Urinary bladder (tissue), 4 donors: Measurements from ENCODE around the gene C1orf159. TPM values are rescaled to one million over a fixed set of nuclear protein-coding genes. Genes with fewer than 3 reads are reported as not detected.

Source experiments
- DNase-seq: peaks from one replicate; pipeline ENCODE4 v3.0.0-alpha.2; 2015; ENCODE audit errors: extremely low spot score
- H3K27ac ChIP-seq: one replicate; pipeline ENCODE4 v1.5.1; 2013; ENCODE audit warnings: low read depth, mild to moderate bottlenecking, moderate library complexity
- H3K36me3 ChIP-seq: one replicate; pipeline ENCODE4 v1.6.1; 2013; ENCODE audit warnings: mild to moderate bottlenecking, moderate library complexity; ENCODE audit not compliant: insufficient read depth
- H3K4me1 ChIP-seq: one replicate; pipeline ENCODE4 v1.6.1; 2013; ENCODE audit warnings: mild to moderate bottlenecking, moderate library complexity; ENCODE audit not compliant: insufficient read depth
- H3K4me3 ChIP-seq: one replicate; pipeline ENCODE4 v1.5.1; 2013; ENCODE audit warnings: low read depth, low read length
- WGBS: extraction: QIAGEN DNeasy Blood & Tissue Kit; methylation state at CpG from one replicate; pipeline ENCODE4 v1.1.7; 2013; 5-methylcytosine and 5-hydroxymethylcytosine counted together
- polyA plus RNA-seq: library from polyadenylated mRNA; stranded (reverse); fragments of 200-250 nt; gene quantifications from one replicate; pipeline ENCODE4 v1.2.3, GENCODE V29; 2013
- total RNA-seq: library from RNA; depleted of rRNA; stranded (reverse); fragments of >200 nt; gene quantifications from one replicate; pipeline ENCODE4 v1.2.3, GENCODE V29; 2014
- donor health status: healthy with polysubstance abuse.
- donor health status: healthy.

Gene C1orf159
- total and polyA plus RNA-seq, 2 donors: 7.1 to 12.6 TPM

GRCh38 chr1:1037366-1038327 lies 78.2 kb downstream of the C1orf159 start:
- 87% methylated on average over 30 of the region's 30 CpGs for WGBS
- DNase-seq: no peak
- no peak overlapping the region for H3K27ac ChIP-seq

GRCh38 chr1:1035291-1035943 lies 80.5 kb downstream of the C1orf159 start:
- WGBS: 92% methylated on average over 19 of the region's 19 CpGs
- H3K36me3 ChIP-seq: no peaks in the 10 kb centered on the region
- H3K27ac ChIP-seq: no peak overlapping the region
- peaks cover 2% of the 10 kb centered on the region for H3K4me1 ChIP-seq
- H3K4me3 ChIP-seq: no peak overlapping the region
- DNase-seq: no peak

More at GRCh38 chr1:1037366-1038327, 78.2 kb downstream of the C1orf159 start:
- H3K4me3 ChIP-seq: no peak overlapping the region
- peaks cover 2% of the 10 kb centered on the region for H3K4me1 ChIP-seq
- H3K36me3 ChIP-seq: no peaks in the 10 kb centered on the region

GRCh38 chr1:1034439-1034781 lies 81.5 kb downstream of the C1orf159 start:
- H3K4me3 ChIP-seq: no peak overlapping the region
- DNase-seq: no peak
- 64% methylated on average over 30 of the region's 30 CpGs for WGBS
- H3K36me3 ChIP-seq: no peaks in the 10 kb centered on the region
- peaks cover 2% of the 10 kb centered on the region for H3K4me1 ChIP-seq
- H3K27ac ChIP-seq: no peak overlapping the region

GRCh38 chr1:1033731-1034438 lies 82.0 kb downstream of the C1orf159 start:
- Histone ChIP-seq H3K36me3 (no peaks in the 10 kb centered on the region), H3K4me3 (peak overlapping the region; percentile 44), H3K27ac (no peak overlapping the region), H3K4me1 (peaks cover 2% of the 10 kb centered on the region)
- no peak for DNase-seq
- 14% methylated on average over 71 of the region's 71 CpGs for WGBS

- H3K27ac ChIP-seq: no peak overlapping the region
- H3K4me1 ChIP-seq: peaks cover 2% of the 10 kb centered on the region
- DNase-seq: peak; percentile 74
- H3K4me3 ChIP-seq: peak overlapping the region; percentile 44
- 3% methylated on average over 72 of the region's 73 CpGs for WGBS
- no peaks in the 10 kb centered on the region for H3K36me3 ChIP-seq
These were observed 82.8 kb downstream of the C1orf159 start for GRCh38 chr1:1033009-1033587.

- Histone ChIP-seq H3K27ac (no peak overlapping the region), H3K4me3 (no peak overlapping the region)
- WGBS: 46% methylated on average over 16 of the region's 16 CpGs
These were observed 83.5 kb downstream of the C1orf159 start for GRCh38 chr1:1032424-1032823.

More at GRCh38 chr1:1032424-1032823, 83.5 kb downstream of the C1orf159 start:
- Histone ChIP-seq H3K36me3 (no peaks in the 10 kb centered on the region), H3K4me1 (peaks cover 2% of the 10 kb centered on the region)
- no peak for DNase-seq

Other genes starting within 250 kb of the C1orf159 start
- gene SAMD11, start 192.2 kb downstream of the C1orf159 start, total RNA-seq: 18.1 TPM
- gene SAMD11, start 192.2 kb downstream of the C1orf159 start, polyA plus RNA-seq: 23.3 TPM
- gene NOC2L, start 156.8 kb downstream of the C1orf159 start, total RNA-seq: 27.1 TPM
- 59.5 TPM for gene NOC2L, start 156.8 kb downstream of the C1orf159 start, polyA plus RNA-seq
- 4.5 TPM for gene KLHL17, start 155.5 kb downstream of the C1orf159 start, total RNA-seq
- 12.0 TPM for gene KLHL17, start 155.5 kb downstream of the C1orf159 start, polyA plus RNA-seq
- gene PLEKHN1, start 149.6 kb downstream of the C1orf159 start, total RNA-seq: 1.1 TPM
- gene PLEKHN1, start 149.6 kb downstream of the C1orf159 start, polyA plus RNA-seq: 4.2 TPM
- 0.32 TPM for gene PERM1, start 134.0 kb downstream of the C1orf159 start, total RNA-seq
- gene PERM1, start 134.0 kb downstream of the C1orf159 start, polyA plus RNA-seq: 0.73 TPM
- gene HES4, start 116.0 kb downstream of the C1orf159 start, total RNA-seq: 9.8 TPM
- gene HES4, start 116.0 kb downstream of the C1orf159 start, polyA plus RNA-seq: 38.5 TPM
- gene ISG15, start 102.6 kb downstream of the C1orf159 start, total RNA-seq: 41.8 TPM
- gene ISG15, start 102.6 kb downstream of the C1orf159 start, polyA plus RNA-seq: 75.7 TPM
- 43.3 TPM for gene AGRN, start 96.0 kb downstream of the C1orf159 start, total RNA-seq
- 38.7 TPM for gene AGRN, start 96.0 kb downstream of the C1orf159 start, polyA plus RNA-seq
- gene RNF223, start 41.8 kb downstream of the C1orf159 start, total RNA-seq: 2.7 TPM
- gene RNF223, start 41.8 kb downstream of the C1orf159 start, polyA plus RNA-seq: 0.73 TPM
- gene TTLL10, start 57.8 kb upstream of the C1orf159 start, total RNA-seq: not detected
- 0.08 TPM for gene TTLL10, start 57.8 kb upstream of the C1orf159 start, polyA plus RNA-seq
- gene TNFRSF18, start 90.5 kb upstream of the C1orf159 start, total RNA-seq: not detected
- gene TNFRSF18, start 90.5 kb upstream of the C1orf159 start, polyA plus RNA-seq: 0.77 TPM
- gene TNFRSF4, start 98.1 kb upstream of the C1orf159 start, total RNA-seq: 0.48 TPM
- gene TNFRSF4, start 98.1 kb upstream of the C1orf159 start, polyA plus RNA-seq: 2.2 TPM
- gene SDF4, start 115.9 kb upstream of the C1orf159 start, total RNA-seq: 36.7 TPM
- gene SDF4, start 115.9 kb upstream of the C1orf159 start, polyA plus RNA-seq: 176 TPM
- 8.8 TPM for gene B3GALT6, start 116.1 kb upstream of the C1orf159 start, total RNA-seq
- 15.2 TPM for gene B3GALT6, start 116.1 kb upstream of the C1orf159 start, polyA plus RNA-seq
- 0.53 TPM for gene C1QTNF12, start 130.6 kb upstream of the C1orf159 start, total RNA-seq
- gene C1QTNF12, start 130.6 kb upstream of the C1orf159 start, polyA plus RNA-seq: 0.99 TPM
- gene UBE2J2, start 157.8 kb upstream of the C1orf159 start, total RNA-seq: 36.3 TPM
- 47.0 TPM for gene UBE2J2, start 157.8 kb upstream of the C1orf159 start, polyA plus RNA-seq
- gene SCNN1D, start 164.3 kb upstream of the C1orf159 start, total RNA-seq: 2.0 TPM
- 2.5 TPM for gene SCNN1D, start 164.3 kb upstream of the C1orf159 start, polyA plus RNA-seq
- 40.2 TPM for gene ACAP3, start 191.8 kb upstream of the C1orf159 start, total RNA-seq
- gene ACAP3, start 191.8 kb upstream of the C1orf159 start, polyA plus RNA-seq: 51.2 TPM
- gene PUSL1, start 192.5 kb upstream of the C1orf159 start, total RNA-seq: 7.6 TPM
- 19.2 TPM for gene PUSL1, start 192.5 kb upstream of the C1orf159 start, polyA plus RNA-seq
- gene INTS11, start 208.6 kb upstream of the C1orf159 start, total RNA-seq: 45.9 TPM
- 134 TPM for gene INTS11, start 208.6 kb upstream of the C1orf159 start, polyA plus RNA-seq
- gene CPTP, start 208.7 kb upstream of the C1orf159 start, total RNA-seq: 6.1 TPM
- 17.1 TPM for gene CPTP, start 208.7 kb upstream of the C1orf159 start, polyA plus RNA-seq
- 0.48 TPM for gene TAS1R3, start 215.2 kb upstream of the C1orf159 start, total RNA-seq
- gene TAS1R3, start 215.2 kb upstream of the C1orf159 start, polyA plus RNA-seq: 0.11 TPM
- gene DVL1, start 233.3 kb upstream of the C1orf159 start, total RNA-seq: 26.4 TPM
- 69.0 TPM for gene DVL1, start 233.3 kb upstream of the C1orf159 start, polyA plus RNA-seq
- 62.7 TPM for gene MXRA8, start 242.5 kb upstream of the C1orf159 start, total RNA-seq
- 159 TPM for gene MXRA8, start 242.5 kb upstream of the C1orf159 start, polyA plus RNA-seq